Loucy (cell line): ENCODE results near the gene HOXD10.

ENCODE experiments used
- H2AFZ ChIP-seq: fragments of 200-600 bp; sonication (generic); 2 replicates; pipeline ENCODE4 v1.6.0; 2016; ENCODE audit warnings: antibody characterized with exemption, mild to moderate bottlenecking, low read length, moderate library complexity
- H3F3A ChIP-seq: fragments of 200-600 bp; 2 replicates; pipeline ENCODE4 v1.6.0; 2016; ENCODE audit warnings: antibody characterized with exemption, low read depth, mild to moderate bottlenecking
- H3K27me3 ChIP-seq: fragments of 200-600 bp; sonication (generic); 2 replicates; pipeline ENCODE4 v1.6.1; 2014; ENCODE audit warnings: low read length, mild to moderate bottlenecking; ENCODE audit not compliant: insufficient read depth, poor library complexity, severe bottlenecking
- H3K36me3 ChIP-seq: fragments of 200-600 bp; sonication (generic); 2 replicates; pipeline ENCODE4 v1.6.1; 2016; ENCODE audit warnings: low read length; ENCODE audit not compliant: insufficient read depth
- H3K4me1 ChIP-seq: fragments of 200-600 bp; sonication (generic); 2 replicates; pipeline ENCODE4 v1.5.1; 2014; ENCODE audit warnings: low read length, mild to moderate bottlenecking; ENCODE audit not compliant: insufficient read depth, poor library complexity, severe bottlenecking
- H3K4me2 ChIP-seq: fragments of 200-600 bp; sonication (generic); 2 replicates; pipeline ENCODE4 v1.6.0; 2014; ENCODE audit warnings: antibody characterized with exemption, low read length, low read depth, mild to moderate bottlenecking; ENCODE audit not compliant: poor library complexity, severe bottlenecking
- H3K4me3 ChIP-seq: fragments of 200-600 bp; sonication (generic); 2 replicates; pipeline ENCODE4 v1.5.1; 2014; ENCODE audit warnings: low read length, mild to moderate bottlenecking, mixed read lengths; ENCODE audit not compliant: poor library complexity, severe bottlenecking
- H3K79me2 ChIP-seq: fragments of 200-600 bp; sonication (generic); 2 replicates; pipeline ENCODE4 v1.6.1; 2014; ENCODE audit warnings: low read length; ENCODE audit not compliant: insufficient read depth
- H3K9ac ChIP-seq: fragments of 200-600 bp; sonication (generic); 2 replicates; pipeline ENCODE4 v1.6.0; 2014; ENCODE audit warnings: mild to moderate bottlenecking, low read depth, low read length, moderate library complexity; ENCODE audit not compliant: poor library complexity, severe bottlenecking
- H3K9me2 ChIP-seq: fragments of 200-600 bp; sonication (generic); replicated peaks from 2 replicates; pipeline ENCODE4 v1.6.1; 2016; ENCODE audit warnings: low read depth, low read length, mixed read lengths
- H3K9me3 ChIP-seq: fragments of 200-600 bp; sonication (generic); 2 replicates; pipeline ENCODE4 v1.6.1; 2014; ENCODE audit warnings: mild to moderate bottlenecking, antibody characterized with exemption, low read length, low read depth; ENCODE audit not compliant: insufficient read depth
- H4K20me1 ChIP-seq: fragments of 200-600 bp; sonication (generic); 2 replicates; pipeline ENCODE4 v1.6.0; 2014; ENCODE audit warnings: antibody characterized with exemption, low read length, mild to moderate bottlenecking; ENCODE audit not compliant: insufficient read depth, poor library complexity, severe bottlenecking
- EZH2phosphoT487 ChIP-seq: fragments of 200-600 bp; IDR thresholded peaks from 2 replicates; pipeline ENCODE4 v1.6.1; 2018; ENCODE audit warnings: antibody characterized with exemption, mild to moderate bottlenecking, moderate library complexity, borderline replicate concordance
- TF ChIP-seq, protein P1 (sequence below): fragments of 200-600 bp; sonication (generic); conservative IDR thresholded peaks from 2 replicates; pipeline ENCODE4 v1.5.1; 2014; ENCODE audit warnings: mild to moderate bottlenecking, antibody characterized with exemption, low read length

The HOXD10 gene

DNA sequence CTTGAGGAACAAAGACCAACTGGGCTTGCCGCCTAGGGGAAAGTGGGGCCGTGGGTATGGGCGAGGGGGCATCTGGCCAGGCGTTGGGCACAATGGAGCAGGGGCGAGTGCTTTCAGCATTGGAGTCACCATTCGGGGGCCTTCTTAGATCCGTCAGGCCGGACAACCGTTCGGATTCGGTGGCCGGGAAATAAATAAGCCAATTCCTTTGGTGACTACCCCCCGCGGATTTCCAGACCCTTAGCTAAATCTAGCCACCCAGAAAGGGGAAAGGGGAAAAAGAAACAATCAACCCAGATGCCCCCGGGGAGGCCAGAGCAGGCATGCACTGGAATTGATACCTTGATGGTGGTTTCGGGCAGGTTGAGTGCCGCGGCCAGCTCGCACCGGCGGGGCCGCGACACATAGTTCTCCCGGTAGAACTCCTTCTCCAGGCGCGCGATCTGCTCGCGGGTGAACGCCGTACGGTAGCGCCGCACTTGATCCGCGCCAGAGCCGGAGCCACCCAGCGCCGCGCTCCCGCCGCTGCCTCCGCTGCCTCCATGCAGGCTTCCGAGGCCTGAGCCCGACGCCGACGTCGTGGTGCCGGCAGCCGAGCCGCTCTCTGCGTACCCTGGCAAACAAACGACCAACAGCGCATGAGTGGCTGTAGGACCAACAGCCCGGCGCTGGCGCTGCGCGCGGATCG is 34.6 kb upstream of the HOXD10 start:
- H3K9me3 ChIP-seq, result no peaks in the 10 kb centered on the region
- no peaks in the 10 kb centered on the region for H3K9me2 ChIP-seq
- no peaks in the 10 kb centered on the region for H3K27me3 ChIP-seq
- H4K20me1 ChIP-seq, result no peaks in the 10 kb centered on the region
- H3K4me3 ChIP-seq, result no peak overlapping the region
- TF ChIP-seq EZH2phosphoT487, result no peak
- TF ChIP-seq, protein P1, sequence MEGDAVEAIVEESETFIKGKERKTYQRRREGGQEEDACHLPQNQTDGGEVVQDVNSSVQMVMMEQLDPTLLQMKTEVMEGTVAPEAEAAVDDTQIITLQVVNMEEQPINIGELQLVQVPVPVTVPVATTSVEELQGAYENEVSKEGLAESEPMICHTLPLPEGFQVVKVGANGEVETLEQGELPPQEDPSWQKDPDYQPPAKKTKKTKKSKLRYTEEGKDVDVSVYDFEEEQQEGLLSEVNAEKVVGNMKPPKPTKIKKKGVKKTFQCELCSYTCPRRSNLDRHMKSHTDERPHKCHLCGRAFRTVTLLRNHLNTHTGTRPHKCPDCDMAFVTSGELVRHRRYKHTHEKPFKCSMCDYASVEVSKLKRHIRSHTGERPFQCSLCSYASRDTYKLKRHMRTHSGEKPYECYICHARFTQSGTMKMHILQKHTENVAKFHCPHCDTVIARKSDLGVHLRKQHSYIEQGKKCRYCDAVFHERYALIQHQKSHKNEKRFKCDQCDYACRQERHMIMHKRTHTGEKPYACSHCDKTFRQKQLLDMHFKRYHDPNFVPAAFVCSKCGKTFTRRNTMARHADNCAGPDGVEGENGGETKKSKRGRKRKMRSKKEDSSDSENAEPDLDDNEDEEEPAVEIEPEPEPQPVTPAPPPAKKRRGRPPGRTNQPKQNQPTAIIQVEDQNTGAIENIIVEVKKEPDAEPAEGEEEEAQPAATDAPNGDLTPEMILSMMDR, result no peak
- no peaks in the 10 kb centered on the region for H3K36me3 ChIP-seq
- no peaks in the 10 kb centered on the region for H3K4me1 ChIP-seq
- no peak overlapping the region for H2AFZ ChIP-seq
- H3K4me2 ChIP-seq, result no peak overlapping the region
- H3F3A ChIP-seq, result no peaks in the 10 kb centered on the region
- H3K9ac ChIP-seq, result no peak overlapping the region
- no peaks in the 10 kb centered on the region for H3K79me2 ChIP-seq

DNA sequence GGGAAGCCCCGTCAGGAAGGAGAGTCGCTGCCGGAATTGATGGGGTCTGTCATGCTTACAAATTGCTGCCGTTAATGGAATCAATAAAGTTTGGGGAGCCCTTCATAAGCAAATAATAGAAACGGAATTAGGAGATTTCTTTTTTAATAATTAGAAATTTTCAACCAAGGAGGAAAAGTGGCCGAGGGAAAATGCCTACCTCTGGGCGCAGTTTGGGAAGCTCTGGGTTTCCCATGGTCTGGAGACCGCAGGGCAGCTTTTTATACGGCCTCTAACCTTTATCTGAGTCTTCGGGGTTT is 34.1 kb upstream of the HOXD10 start:
- H3K4me2 ChIP-seq, result no peak overlapping the region
- no peaks in the 10 kb centered on the region for H3K79me2 ChIP-seq
- H2AFZ ChIP-seq, result no peak overlapping the region
- no peaks in the 10 kb centered on the region for H4K20me1 ChIP-seq
- H3K9ac ChIP-seq, result no peak overlapping the region
- no peaks in the 10 kb centered on the region for H3K4me1 ChIP-seq
- H3K36me3 ChIP-seq, result no peaks in the 10 kb centered on the region
- no peaks in the 10 kb centered on the region for H3F3A ChIP-seq
- TF ChIP-seq EZH2phosphoT487, result no peak
- TF ChIP-seq, protein P1, result no peak
- no peak overlapping the region for H3K4me3 ChIP-seq
- H3K27me3 ChIP-seq, result no peaks in the 10 kb centered on the region
- H3K9me2 ChIP-seq, result no peaks in the 10 kb centered on the region
- H3K9me3 ChIP-seq, result no peaks in the 10 kb centered on the region

DNA sequence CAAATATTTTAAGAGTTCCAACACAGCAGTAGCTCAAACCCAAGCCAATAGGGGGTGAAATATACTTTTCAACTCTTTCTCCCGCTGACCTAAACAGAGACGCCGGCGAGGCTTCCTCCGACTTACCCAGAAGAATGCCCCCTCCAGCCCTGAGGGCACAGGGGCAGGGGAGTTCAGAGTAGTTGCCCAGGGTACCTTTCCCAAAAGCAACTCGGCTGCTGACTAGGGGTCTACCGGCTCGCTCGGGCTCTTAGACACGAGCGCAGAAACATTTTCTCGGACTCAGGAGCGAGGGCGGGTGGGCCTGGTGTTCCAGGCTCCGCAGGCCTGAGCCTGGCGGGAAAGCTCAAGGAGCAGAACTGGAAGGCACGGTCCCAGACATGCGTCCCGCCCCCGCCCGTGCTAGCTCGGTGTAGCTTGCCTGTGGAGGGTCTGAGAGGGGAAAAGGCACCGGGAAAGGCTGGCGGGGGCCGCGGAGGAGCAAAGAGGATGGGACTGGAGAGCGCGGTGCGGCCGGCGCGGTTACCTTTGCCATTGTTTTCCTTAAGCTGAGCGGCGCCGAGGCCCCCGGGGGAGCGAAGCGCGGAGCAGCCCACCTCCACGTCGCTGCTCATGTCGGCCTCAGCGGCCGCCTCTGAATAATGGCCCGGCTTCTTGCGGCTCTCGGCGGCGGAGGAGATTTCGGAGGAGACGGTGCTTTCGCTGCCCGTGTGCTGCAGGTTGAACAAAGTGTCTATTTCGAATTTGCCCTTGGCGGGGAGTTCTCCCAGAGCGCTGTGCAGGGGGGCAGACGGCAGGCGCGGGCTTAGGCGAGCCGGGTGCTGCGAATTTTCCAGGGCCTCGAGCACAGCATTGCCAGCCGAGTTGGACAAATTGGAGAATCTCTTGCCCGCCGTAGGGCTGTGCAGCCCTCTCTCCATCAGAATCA is 33.5 kb upstream of the HOXD10 start:
- no peak overlapping the region for H3K4me3 ChIP-seq
- no peaks in the 10 kb centered on the region for H3K4me1 ChIP-seq
- H2AFZ ChIP-seq, result no peak overlapping the region
- H3K9me3 ChIP-seq, result no peaks in the 10 kb centered on the region
- no peaks in the 10 kb centered on the region for H4K20me1 ChIP-seq
- no peaks in the 10 kb centered on the region for H3K9me2 ChIP-seq
- H3K79me2 ChIP-seq, result no peaks in the 10 kb centered on the region
- H3K27me3 ChIP-seq, result no peaks in the 10 kb centered on the region
- H3K9ac ChIP-seq, result no peak overlapping the region
- H3K36me3 ChIP-seq, result no peaks in the 10 kb centered on the region
- H3K4me2 ChIP-seq, result no peak overlapping the region
- H3F3A ChIP-seq, result no peaks in the 10 kb centered on the region
- TF ChIP-seq EZH2phosphoT487, result no peak
- TF ChIP-seq, protein P1, result no peak
